Hepatocyte (in vitro differentiated cells): ENCODE data around the gene FAM135A. TPM values are rescaled to one million over a fixed set of nuclear protein-coding genes. Genes with fewer than 3 reads are reported as not detected.
"Not testable (repeated sequence)": the region's sequence is repeated elsewhere in the genome, so short reads cannot be mapped to it uniquely, and the experiment has no call there.

Experiments
- DNase-seq: peaks from one replicate; pipeline ENCODE4 v3.0.0-alpha.2; 2016; ENCODE audit warnings: low spot score
- H2AFZ ChIP-seq: fragments of 200-600 bp; sonication (generic); 2 replicates; pipeline ENCODE4 v1.6.0; 2016; ENCODE audit warnings: antibody characterized with exemption, mild to moderate bottlenecking
- H3K27ac ChIP-seq: fragments of 200-600 bp; sonication (generic); 2 replicates; pipeline ENCODE4 v1.5.1; 2016; ENCODE audit warnings: mild to moderate bottlenecking
- H3K27me3 ChIP-seq: fragments of 200-600 bp; sonication (generic); 2 replicates; pipeline ENCODE4 v1.6.1; 2016
- H3K36me3 ChIP-seq: fragments of 200-600 bp; sonication (generic); replicated peaks from 2 replicates; pipeline ENCODE4 v1.5.1; 2016; ENCODE audit warnings: low read depth; ENCODE audit not compliant: insufficient read depth
- H3K4me1 ChIP-seq: fragments of 200-600 bp; sonication (generic); 2 replicates; pipeline ENCODE4 v1.5.1; 2016; ENCODE audit warnings: mild to moderate bottlenecking, moderate library complexity; ENCODE audit not compliant: insufficient read depth
- H3K4me2 ChIP-seq: fragments of 200-600 bp; sonication (generic); 2 replicates; pipeline ENCODE4 v1.6.0; 2016
- H3K4me3 ChIP-seq: fragments of 200-600 bp; sonication (generic); 2 replicates; pipeline ENCODE4 v1.5.1; 2016; ENCODE audit warnings: mild to moderate bottlenecking
- H3K79me2 ChIP-seq: fragments of 200-600 bp; sonication (generic); 2 replicates; pipeline ENCODE4 v1.6.0; 2017; ENCODE audit warnings: mild to moderate bottlenecking
- H3K9me2 ChIP-seq: fragments of 200-600 bp; sonication (generic); replicated peaks from 2 replicates; pipeline ENCODE4 v1.6.0; 2017; ENCODE audit warnings: mild to moderate bottlenecking; ENCODE audit not compliant: insufficient read depth
- H3K9me3 ChIP-seq: fragments of 200-600 bp; sonication (generic); 2 replicates; pipeline ENCODE4 v1.5.1; 2016; ENCODE audit warnings: low read depth, mild to moderate bottlenecking
- H4K20me1 ChIP-seq: fragments of 200-600 bp; sonication (generic); 2 replicates; pipeline ENCODE4 v1.6.0; 2016; ENCODE audit warnings: mild to moderate bottlenecking; ENCODE audit not compliant: insufficient read depth, poor library complexity, severe bottlenecking
- CTCF ChIP-seq: fragments of 200-600 bp; sonication (generic); IDR thresholded peaks from 2 replicates; pipeline ENCODE4 v1.5.1; 2016; ENCODE audit warnings: antibody characterized with exemption, mild to moderate bottlenecking; ENCODE audit not compliant: poor library complexity
- EZH2 ChIP-seq: fragments of 200-600 bp; sonication (generic); IDR thresholded peaks from 2 replicates; pipeline ENCODE4 v1.6.1; 2016; ENCODE audit warnings: antibody characterized with exemption, mild to moderate bottlenecking, borderline replicate concordance
- EZH2phosphoT487 ChIP-seq: fragments of 200-600 bp; sonication (generic); IDR thresholded peaks from one replicate; pipeline ENCODE4 v1.6.1; 2018; ENCODE audit warnings: antibody characterized with exemption, mild to moderate bottlenecking, low read depth, moderate library complexity; ENCODE audit not compliant: unreplicated experiment, severe bottlenecking
- WGBS: methylation state at CpG from one replicate; pipeline ENCODE4 v1.1.6; 2016; ENCODE audit warnings: low lambda C conversion rate; ENCODE audit errors: missing lambda C conversion rate; 5-methylcytosine and 5-hydroxymethylcytosine counted together
- polyA plus RNA-seq: library from polyadenylated mRNA; unstranded; fragments of >200 nt; fragmentation: Nextera tagmentation; extraction: Ambion mirVana; gene quantifications from 2 replicates; pipeline ENCODE4 v1.2.1, GENCODE V29; 2016
- total RNA-seq: library from RNA; depleted of rRNA; stranded (reverse); fragments of >200 nt; gene quantifications from 2 replicates; pipeline ENCODE4 v1.2.3, GENCODE V29; 2014

Gene FAM135A
- total and polyA plus RNA-seq, 2 experiments from 2014 or later, result 19.0 to 78.4 TPM

DNA sequence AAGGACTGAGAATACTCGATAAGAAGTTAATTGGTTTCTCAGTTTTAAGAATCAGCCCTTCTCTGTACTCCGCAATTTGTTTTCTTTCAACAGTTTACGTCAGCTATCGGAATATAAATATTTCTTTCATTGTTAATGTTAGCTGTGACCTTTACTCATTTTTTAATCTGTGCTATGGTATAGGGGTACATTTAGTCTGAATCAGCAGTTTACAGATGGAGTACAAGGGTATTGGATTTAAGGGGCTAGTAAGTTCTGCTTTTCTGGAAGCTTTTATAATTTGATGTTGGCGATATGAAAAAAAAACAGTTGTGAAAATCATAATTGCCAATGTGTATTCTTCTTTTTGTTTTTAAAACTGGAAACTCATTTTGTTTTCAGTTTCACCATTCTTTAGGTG is 23.0 kb downstream of the FAM135A start:
- Histone ChIP-seq H3K4me1 (no peaks in the 10 kb centered on the region), H3K9me3 (no peaks in the 10 kb centered on the region), H3K9me2 (no peaks in the 10 kb centered on the region), H3K27me3 (no peaks in the 10 kb centered on the region), H3K4me2 (no peak overlapping the region), H4K20me1 (no peaks in the 10 kb centered on the region), H3K27ac (no peak overlapping the region), H2AFZ (no peak overlapping the region), H3K79me2 (no peaks in the 10 kb centered on the region), H3K4me3 (no peak overlapping the region), H3K36me3 (no peaks in the 10 kb centered on the region)
- no peak for DNase-seq
- no peak for TF ChIP-seq EZH2phosphoT487
- 96% methylated on average over 5 of the region's 5 CpGs for WGBS

- no peaks in the 10 kb centered on the region for H3K9me3 ChIP-seq
- no peak overlapping the region for H3K27ac ChIP-seq
- H4K20me1 ChIP-seq, result no peaks in the 10 kb centered on the region
- no peak overlapping the region for H3K4me2 ChIP-seq
- H3K36me3 ChIP-seq, result no peaks in the 10 kb centered on the region
- no peak for TF ChIP-seq EZH2
- no peak for TF ChIP-seq CTCF
- TF ChIP-seq EZH2phosphoT487, result no peak
- H3K27me3 ChIP-seq, result no peaks in the 10 kb centered on the region
- DNase-seq, result no peak
- WGBS, result 93% methylated on average over 2 of the region's 2 CpGs
- no peak overlapping the region for H2AFZ ChIP-seq
- no peaks in the 10 kb centered on the region for H3K4me1 ChIP-seq
- no peaks in the 10 kb centered on the region for H3K9me2 ChIP-seq
- peaks cover 3% of the 10 kb centered on the region for H3K79me2 ChIP-seq
- H3K4me3 ChIP-seq, result no peak overlapping the region
Observed at GRCh38 chr6:70445001-70445400, 31.7 kb downstream of the FAM135A start.

- H2AFZ ChIP-seq, H3K9me3 ChIP-seq, H3K4me2 ChIP-seq, H4K20me1 ChIP-seq, H3K27ac ChIP-seq, DNase-seq, H3K36me3 ChIP-seq, H3K4me1 ChIP-seq, H3K27me3 ChIP-seq, H3K9me2 ChIP-seq, H3K4me3 ChIP-seq: not testable (repeated sequence)
- 97% methylated on average over 13 of the region's 13 CpGs for WGBS
- H3K79me2 ChIP-seq, result peaks cover 11% of the 10 kb centered on the region
Observed at GRCh38 chr6:70447343-70448070, 34.2 kb downstream of the FAM135A start.

- not testable (repeated sequence) for H3K36me3 ChIP-seq, H3K4me2 ChIP-seq, H3K4me1 ChIP-seq, DNase-seq, H4K20me1 ChIP-seq, H3K27ac ChIP-seq, H2AFZ ChIP-seq, H3K9me3 ChIP-seq, H3K27me3 ChIP-seq, H3K4me3 ChIP-seq, H3K9me2 ChIP-seq
- H3K79me2 ChIP-seq, result peaks cover 15% of the 10 kb centered on the region
- 100% methylated on average over 2 of the region's 2 CpGs for WGBS
Observed at GRCh38 chr6:70453899-70454298, 40.6 kb downstream of the FAM135A start.

- Histone ChIP-seq H4K20me1 (no peaks in the 10 kb centered on the region), H3K4me3 (no peak overlapping the region), H3K79me2 (peaks cover 13% of the 10 kb centered on the region), H3K4me2 (no peak overlapping the region), H2AFZ (no peak overlapping the region), H3K36me3 (no peaks in the 10 kb centered on the region), H3K4me1 (no peaks in the 10 kb centered on the region), H3K9me2 (no peaks in the 10 kb centered on the region), H3K9me3 (no peaks in the 10 kb centered on the region), H3K27me3 (no peaks in the 10 kb centered on the region), H3K27ac (no peak overlapping the region)
- 89% methylated on average over 1 of the region's 1 CpG for WGBS
- no peak for TF ChIP-seq EZH2phosphoT487
- TF ChIP-seq EZH2, result no peak
- no peak for TF ChIP-seq CTCF
- peak; percentile 3 for DNase-seq
Observed at GRCh38 chr6:70456735-70457134, 43.4 kb downstream of the FAM135A start.
